DND-41 (cell line): Measurements from ENCODE around the gene POLE4.

Experiments
- EZH2 ChIP-seq: IDR thresholded peaks from 3 replicates; pipeline ENCODE4 v1.6.1; 2012; ENCODE audit warnings: borderline replicate concordance, low read depth, mild to moderate bottlenecking, moderate library complexity, low read length, inconsistent platforms; ENCODE audit not compliant: severe bottlenecking
- TF ChIP-seq, protein P1 (sequence below): IDR thresholded peaks from 2 replicates; pipeline ENCODE4 v1.5.1; 2012; ENCODE audit warnings: borderline replicate concordance, low read length, moderate library complexity, mild to moderate bottlenecking; ENCODE audit not compliant: poor library complexity, severe bottlenecking; ENCODE audit errors: extremely low read depth

DNA sequence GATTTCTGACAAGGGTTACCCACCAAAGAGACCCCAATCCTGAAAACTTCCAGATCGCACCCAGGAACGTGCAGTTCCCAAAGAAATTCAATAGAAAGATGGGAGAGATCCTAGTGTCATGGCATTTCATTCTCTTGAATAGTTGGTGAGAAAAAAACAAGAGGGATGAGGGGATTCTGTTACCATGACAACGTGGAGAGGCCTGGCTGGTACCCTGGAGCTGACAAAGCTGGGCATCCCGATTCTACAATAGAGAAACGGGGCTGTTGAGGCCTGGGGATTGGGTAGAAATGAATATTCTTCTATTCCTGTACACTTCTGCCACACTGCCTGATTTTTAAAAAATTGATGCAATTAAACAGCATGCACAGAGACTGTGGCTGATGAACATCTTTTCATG is 41.0 kb downstream of the POLE4 start:
- TF ChIP-seq, protein P1, sequence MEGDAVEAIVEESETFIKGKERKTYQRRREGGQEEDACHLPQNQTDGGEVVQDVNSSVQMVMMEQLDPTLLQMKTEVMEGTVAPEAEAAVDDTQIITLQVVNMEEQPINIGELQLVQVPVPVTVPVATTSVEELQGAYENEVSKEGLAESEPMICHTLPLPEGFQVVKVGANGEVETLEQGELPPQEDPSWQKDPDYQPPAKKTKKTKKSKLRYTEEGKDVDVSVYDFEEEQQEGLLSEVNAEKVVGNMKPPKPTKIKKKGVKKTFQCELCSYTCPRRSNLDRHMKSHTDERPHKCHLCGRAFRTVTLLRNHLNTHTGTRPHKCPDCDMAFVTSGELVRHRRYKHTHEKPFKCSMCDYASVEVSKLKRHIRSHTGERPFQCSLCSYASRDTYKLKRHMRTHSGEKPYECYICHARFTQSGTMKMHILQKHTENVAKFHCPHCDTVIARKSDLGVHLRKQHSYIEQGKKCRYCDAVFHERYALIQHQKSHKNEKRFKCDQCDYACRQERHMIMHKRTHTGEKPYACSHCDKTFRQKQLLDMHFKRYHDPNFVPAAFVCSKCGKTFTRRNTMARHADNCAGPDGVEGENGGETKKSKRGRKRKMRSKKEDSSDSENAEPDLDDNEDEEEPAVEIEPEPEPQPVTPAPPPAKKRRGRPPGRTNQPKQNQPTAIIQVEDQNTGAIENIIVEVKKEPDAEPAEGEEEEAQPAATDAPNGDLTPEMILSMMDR, result no peak
- TF ChIP-seq EZH2, result no peak
